ENCODE measurements around the gene POTEH.
"Not testable (repeated sequence)": the region's sequence is repeated elsewhere in the genome, so short reads cannot be mapped to it uniquely, and the experiment has no call there.

GRCh38 chr22:15761151-15761777 lies 71.4 kb downstream of the POTEH start:
- TF ChIP-seq POLR2A (IDR thresholded peaks at IDR 0.05; ENCODE audit: low read length); GATA1 (IDR thresholded peaks at IDR 0.05; ENCODE audit: low read depth, low read length): not testable (repeated sequence)
